Measurements from ENCODE around the gene HIPK4. TPM values are rescaled to one million over a fixed set of nuclear protein-coding genes. Genes with fewer than 3 reads are reported as not detected.

Gene HIPK4
- total RNA-seq, 1 donor from 2014 or later, result 0.21 TPM

DNA sequence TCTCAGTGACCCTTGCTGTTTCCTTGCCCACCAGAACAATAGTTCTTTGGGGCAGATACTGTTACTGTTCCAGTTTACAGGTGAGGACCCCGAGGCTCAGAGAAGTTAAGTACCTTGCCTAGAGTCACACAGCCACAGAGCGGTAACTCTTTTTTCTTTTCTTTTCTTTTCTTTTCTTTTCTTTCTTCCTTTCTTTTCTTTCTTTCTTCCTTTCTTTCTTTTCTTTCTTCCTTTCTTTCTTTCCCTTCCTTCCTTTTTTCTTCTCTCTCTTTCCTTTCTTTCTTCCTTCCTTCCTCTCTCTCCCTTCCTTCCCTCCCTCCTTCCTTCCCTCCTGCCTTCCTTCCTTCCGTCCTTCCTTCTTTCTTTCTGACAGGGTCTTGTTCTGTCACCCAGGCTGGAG is 28.1 kb upstream of the HIPK4 start:
- peak overlapping the region; percentile 78 for H3K27ac ChIP-seq
- H3K4me1 ChIP-seq, result peaks cover 62% of the 10 kb centered on the region
- ATAC-seq (no peak), DNase-seq (no peak)
- no peaks in the 10 kb centered on the region for H3K27me3 ChIP-seq (ENCODE audit: low read depth)
- peaks cover 10% of the 10 kb centered on the region for H3K36me3 ChIP-seq
- TF ChIP-seq, protein P1, sequence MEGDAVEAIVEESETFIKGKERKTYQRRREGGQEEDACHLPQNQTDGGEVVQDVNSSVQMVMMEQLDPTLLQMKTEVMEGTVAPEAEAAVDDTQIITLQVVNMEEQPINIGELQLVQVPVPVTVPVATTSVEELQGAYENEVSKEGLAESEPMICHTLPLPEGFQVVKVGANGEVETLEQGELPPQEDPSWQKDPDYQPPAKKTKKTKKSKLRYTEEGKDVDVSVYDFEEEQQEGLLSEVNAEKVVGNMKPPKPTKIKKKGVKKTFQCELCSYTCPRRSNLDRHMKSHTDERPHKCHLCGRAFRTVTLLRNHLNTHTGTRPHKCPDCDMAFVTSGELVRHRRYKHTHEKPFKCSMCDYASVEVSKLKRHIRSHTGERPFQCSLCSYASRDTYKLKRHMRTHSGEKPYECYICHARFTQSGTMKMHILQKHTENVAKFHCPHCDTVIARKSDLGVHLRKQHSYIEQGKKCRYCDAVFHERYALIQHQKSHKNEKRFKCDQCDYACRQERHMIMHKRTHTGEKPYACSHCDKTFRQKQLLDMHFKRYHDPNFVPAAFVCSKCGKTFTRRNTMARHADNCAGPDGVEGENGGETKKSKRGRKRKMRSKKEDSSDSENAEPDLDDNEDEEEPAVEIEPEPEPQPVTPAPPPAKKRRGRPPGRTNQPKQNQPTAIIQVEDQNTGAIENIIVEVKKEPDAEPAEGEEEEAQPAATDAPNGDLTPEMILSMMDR (IDR thresholded peaks at IDR 0.05), result no peak
- peak overlapping the region; percentile 6 for H3K4me3 ChIP-seq
- intact Hi-C loops (cut with DNase I), result no loop called here
- no peaks in the 10 kb centered on the region for H3K9me3 ChIP-seq

DNA sequence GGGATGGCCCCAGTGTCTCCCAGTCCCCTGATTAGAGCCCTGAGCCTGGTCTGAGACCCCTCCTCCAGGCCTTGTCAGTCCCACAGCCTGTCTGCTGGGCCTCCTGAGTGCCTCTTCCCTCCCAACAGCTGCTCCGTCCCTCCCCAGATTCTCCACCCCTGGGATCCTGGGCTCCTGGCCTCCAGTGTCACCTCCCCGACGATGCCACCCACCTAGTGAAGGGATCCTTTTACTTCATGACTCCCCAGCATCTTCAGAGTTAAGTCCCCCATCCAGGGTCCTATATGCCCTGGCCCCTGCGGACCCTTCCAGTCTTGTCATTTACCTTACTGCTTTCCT is 27.6 kb upstream of the HIPK4 start:
- peaks cover 58% of the 10 kb centered on the region for H3K4me1 ChIP-seq

DNA sequence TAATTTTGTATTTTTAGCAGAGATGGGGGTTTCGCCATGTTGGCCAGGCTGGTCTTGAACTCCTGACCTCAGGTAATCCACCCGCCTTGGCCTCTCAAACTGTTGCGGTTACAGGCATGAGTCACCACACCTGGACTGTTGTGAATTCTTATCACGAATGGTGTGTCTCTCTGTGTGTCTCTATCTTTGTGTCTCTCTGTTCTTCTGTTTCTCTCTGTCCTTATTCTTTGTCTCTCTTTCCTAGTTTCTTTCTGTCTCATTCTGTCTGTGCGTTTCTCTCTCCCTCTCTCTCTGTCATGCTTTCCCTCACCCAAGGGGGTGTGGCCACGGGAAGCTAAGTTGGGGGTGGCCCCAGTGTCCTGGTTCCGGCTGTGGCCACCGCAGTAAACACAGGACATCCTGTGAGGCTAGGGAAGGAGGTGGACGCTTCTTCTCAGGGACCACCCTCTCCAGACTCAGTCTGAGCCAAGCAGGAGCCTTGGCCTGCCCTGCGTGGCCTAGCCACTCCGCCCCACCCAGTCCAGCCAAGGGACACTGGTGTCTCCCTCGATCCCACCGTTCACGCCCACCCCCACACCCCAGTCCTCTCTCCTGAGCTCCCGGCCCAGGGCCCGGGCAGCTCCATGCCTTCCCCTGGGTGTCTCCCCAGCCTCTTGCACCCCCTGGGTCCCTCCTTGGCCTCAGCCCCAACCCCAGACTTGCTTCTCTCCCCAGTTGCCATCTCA is 27.1 kb upstream of the HIPK4 start:
- H3K4me3 ChIP-seq, result peak overlapping the region; percentile 21
- peak overlapping the region; percentile 78 for H3K27ac ChIP-seq
- H3K4me1 ChIP-seq, result peaks cover 52% of the 10 kb centered on the region
- no peaks in the 10 kb centered on the region for H3K9me3 ChIP-seq
- H3K36me3 ChIP-seq, result peaks cover under 1% of the 10 kb centered on the region
- no peak for ATAC-seq
- peak; percentile 63 for DNase-seq
- TF ChIP-seq, protein P1 (IDR thresholded peaks at IDR 0.05), result no peak
- H3K27me3 ChIP-seq (ENCODE audit: low read depth), result no peaks in the 10 kb centered on the region
- intact Hi-C loops (cut with DNase I), result no loop called here

More for the DNA sequence above, 27.6 kb upstream of the HIPK4 start:
- Histone ChIP-seq H3K36me3 (peaks cover 6% of the 10 kb centered on the region), H3K4me3 (peak overlapping the region; percentile 6), H3K9me3 (no peaks in the 10 kb centered on the region), H3K27me3 (ENCODE audit: low read depth) (no peaks in the 10 kb centered on the region), H3K27ac (peak overlapping the region; percentile 78)
- no peak for ATAC-seq
- TF ChIP-seq, protein P1 (IDR thresholded peaks at IDR 0.05), result no peak
- no peak for DNase-seq
- intact Hi-C loops (cut with DNase I), result no loop called here

DNA sequence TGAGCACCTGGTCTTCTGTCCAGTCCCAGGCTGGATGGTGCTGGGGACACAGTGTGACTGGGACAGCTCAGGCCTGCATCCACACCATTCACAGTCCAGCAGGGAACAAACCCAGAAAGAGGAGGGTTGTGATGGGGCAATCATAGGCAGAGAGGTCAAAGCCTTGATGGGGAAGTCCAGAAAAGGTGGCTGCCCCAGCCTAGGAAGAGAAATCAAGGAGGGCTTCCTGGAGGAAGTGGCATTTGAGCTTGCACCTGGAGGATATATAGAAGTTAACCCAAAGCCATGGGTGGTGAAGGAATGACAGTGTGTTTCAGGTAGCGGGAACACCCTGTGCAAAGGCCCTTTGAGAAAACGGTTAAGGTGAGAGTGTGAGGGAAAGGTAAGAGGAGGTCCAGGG is 25.8 kb upstream of the HIPK4 start:
- DNase-seq (no peak), ATAC-seq (no peak)
- Histone ChIP-seq H3K27ac (peak overlapping the region; percentile 21), H3K4me1 (peaks cover 54% of the 10 kb centered on the region), H3K9me3 (no peaks in the 10 kb centered on the region), H3K36me3 (no peaks in the 10 kb centered on the region), H3K4me3 (no peak overlapping the region), H3K27me3 (ENCODE audit: low read depth) (no peaks in the 10 kb centered on the region)
- intact Hi-C loops (cut with DNase I), result no loop called here
- TF ChIP-seq, protein P1 (IDR thresholded peaks at IDR 0.05), result no peak

DNA sequence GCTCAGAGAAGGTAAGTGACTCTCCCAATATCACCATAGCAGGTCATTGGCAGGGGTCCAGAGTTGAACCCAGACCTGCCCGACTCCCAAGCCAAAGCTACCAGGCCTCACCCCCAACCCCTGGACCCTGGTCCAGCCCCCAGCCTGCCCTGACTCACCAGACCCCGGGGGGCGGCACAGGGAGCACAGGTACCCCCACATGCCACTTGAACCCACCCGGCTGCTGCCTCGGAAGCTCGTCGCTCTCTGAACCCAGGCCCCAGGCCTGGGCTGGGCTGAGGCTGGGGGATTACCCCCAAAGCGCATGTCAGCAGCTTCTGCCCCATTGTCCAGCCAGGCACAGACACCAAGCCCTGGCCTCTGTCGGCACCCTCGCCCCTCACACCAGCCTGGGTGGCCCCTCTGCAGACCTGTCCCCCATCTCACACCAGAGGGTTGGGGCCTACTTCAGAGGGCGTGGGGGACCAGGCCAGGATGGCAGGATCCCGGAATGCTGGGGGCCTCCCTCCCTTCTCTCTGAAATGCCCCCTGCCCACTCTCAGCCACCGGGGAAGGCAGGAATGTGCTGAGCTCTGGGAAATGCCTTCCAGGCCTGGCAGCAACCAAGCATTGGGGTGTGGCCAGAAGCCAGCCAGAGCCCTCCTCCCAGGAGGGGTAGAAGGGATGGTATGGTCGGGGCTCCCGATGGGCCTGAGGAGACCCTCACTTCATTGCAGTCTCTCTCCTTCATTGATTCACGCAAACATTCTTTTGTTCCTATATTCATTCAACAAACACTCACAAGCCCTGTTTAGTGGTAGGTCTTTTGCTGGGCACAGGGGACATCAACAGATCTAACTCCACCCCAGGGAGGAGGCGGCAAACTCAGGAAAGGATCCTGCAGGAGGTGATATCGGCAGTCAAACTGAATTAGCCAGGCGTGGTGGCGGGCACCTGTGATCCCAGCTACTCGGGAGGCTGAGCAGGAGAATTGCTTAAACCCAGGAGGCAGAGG is 24.9 kb upstream of the HIPK4 start:
- H3K4me3 ChIP-seq, result no peak overlapping the region
- peak overlapping the region; percentile 21 for H3K27ac ChIP-seq
- ATAC-seq (no peak), DNase-seq (no peak)
- TF ChIP-seq, protein P1 (IDR thresholded peaks at IDR 0.05), result no peak
- peaks cover 50% of the 10 kb centered on the region for H3K4me1 ChIP-seq
- intact Hi-C loops (cut with DNase I), result no loop called here
- no peaks in the 10 kb centered on the region for H3K36me3 ChIP-seq
- H3K9me3 ChIP-seq, result no peaks in the 10 kb centered on the region
- H3K27me3 ChIP-seq (ENCODE audit: low read depth), result no peaks in the 10 kb centered on the region
